Activated CD4-positive, alpha-beta T cell treated with anti-CD3 and anti-CD28 coated beads, Interleukin-2, Interleukin-4, amounts not matched to agents 100 ng/mL and 50 ng/mL, durations not matched to agents 16 hours and 8 hours (primary cell): Measurements from ENCODE around the gene LRRC26.

Experiments
- DNase-seq: peaks from one replicate; pipeline ENCODE4 v3.0.0-alpha.2; 2020; ENCODE audit warnings: low spot score

LRRC26 gene

DNA sequence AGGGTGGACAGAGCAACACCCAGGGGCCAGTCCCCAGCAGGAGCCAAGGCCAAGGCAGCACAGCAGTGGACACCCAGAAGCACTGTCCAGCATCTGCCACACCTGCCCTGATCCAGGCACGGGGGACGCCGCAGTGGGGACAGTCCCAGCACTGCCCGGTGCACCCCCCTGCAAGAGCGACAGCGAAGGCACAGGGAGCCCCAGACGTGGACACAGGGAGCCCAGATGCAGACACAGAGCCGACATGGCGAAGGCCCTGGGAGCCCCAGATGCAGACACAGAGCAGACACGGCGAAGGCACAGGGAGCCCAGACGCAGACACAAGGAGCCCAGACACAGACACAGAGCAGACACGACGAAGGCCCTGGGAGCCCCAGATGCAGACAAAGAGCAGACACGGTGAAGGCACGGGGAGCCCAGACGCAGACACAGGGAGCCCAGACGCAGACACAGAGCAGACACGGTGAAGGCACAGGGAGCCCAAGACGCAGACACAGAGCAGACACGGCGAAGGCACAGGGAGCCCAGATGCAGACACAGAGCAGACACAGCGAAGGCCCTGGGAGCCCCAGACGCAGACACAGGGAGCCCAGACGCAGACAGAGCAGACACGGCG lies 14.2 kb upstream of the LRRC26 start:
- DNase-seq = no peak

DNA sequence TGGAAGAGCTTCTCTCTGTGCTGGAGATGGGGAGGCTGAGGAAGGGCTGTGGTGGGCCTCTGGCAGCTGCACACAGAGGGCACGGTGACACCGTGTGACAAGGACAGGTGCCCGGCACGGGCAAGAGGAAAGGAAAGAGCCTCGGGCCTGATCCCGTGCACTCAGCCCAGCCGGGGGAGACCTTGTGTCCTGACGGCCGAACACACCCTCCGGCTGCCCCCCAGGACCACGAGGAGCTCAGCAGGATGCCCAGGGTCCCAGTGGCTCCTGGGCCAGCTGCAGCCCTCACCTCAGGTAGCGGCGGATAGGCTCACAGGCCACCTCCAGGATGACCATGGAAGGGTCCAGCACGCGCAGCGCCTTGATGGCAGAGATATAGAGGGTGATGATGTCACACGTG lies 13.0 kb upstream of the LRRC26 start:
- DNase-seq = no peak

DNA sequence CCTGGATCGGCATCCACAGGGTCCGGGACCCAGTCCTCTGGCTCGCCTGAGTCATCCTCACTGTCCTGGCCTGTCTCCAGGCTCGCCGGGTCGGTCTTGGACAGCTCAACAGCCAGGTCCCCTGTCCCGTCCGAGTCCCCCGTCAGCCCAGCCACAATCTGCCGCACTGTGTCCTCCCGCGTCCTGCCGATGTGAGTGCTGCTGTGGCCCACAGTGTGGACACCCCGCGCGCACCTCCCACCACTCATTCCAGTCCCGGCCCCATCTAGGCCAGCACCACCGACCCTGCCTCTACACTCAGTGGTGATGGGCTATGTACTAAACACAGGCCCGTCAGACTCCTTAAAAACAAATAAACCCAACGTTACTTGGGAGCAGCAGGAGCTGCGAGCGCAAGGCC lies 11.8 kb upstream of the LRRC26 start:
- no peak for DNase-seq

DNA sequence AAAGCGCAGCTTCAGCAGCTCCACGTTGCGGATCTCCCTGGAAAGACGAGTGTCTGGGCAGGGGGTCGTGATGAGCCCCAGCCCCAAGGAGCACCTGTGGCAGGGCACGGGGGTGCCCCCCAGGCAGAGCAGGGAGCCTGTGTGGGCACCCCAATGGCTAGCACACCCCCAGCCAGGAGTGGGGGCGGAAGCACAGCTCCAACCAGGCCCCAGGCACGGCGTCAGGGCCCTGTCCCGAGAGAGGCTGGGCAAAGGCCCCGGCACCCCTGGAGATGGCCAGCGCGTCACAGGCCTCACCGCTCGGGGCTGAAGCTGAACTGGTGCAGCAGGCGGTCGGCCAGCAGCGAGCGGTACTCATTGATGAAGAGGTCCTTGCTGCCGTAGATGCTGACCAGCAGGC lies 10.6 kb upstream of the LRRC26 start:
- DNase-seq = no peak

DNA sequence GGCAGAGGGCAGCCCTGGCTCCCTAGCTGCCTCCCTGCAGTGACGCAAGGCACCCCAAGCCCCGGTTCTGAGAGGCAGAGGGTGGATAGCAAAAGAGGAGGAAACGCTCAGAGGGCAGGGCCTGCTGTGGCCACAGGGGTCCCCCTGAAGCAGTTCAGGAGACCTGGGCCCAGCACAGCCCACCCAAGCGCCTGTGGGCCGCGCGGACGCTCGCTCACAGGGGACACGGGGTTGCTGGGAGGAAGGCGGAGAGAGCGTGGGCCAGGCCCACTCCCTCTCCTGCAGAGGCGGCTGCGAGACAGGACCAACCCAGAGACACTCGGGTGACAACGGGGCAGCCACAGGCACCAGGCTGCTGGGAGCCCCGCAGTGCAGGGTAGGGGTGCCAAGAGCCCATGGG lies 9.9 kb upstream of the LRRC26 start:
- no peak for DNase-seq

DNA sequence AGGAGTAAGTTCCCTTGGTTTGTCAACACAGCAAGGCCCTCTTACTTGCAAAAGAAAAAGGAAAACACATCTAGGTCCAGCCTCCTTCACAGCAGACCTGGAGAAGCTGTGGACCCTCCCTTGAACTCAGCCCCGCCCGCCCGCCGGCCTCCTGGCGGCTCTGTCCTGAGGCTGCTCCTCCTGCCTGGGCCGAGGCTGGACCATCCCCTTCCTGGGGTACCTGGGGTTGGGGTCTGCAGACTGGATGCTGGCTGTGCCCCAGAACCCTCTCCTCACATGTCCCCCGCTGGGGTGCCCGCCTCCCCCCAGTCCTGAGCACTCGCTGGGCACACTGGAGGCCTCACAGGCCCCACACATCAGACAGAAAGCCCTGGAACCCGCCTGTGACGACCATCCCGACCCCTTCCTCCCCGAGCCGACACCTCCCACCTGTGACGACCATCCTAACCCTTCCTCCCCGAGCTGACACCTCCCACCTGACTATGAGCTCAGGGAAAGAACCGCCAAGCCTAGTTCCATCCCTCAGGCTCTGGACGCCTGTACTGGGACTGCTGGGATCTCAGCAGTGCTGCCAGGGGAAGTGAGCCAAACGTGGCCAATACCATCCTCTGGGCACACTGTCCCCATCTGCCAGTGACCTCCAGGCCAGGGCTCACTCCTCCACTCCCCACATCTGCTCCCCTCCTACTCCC lies 9.2 kb upstream of the LRRC26 start:
- DNase-seq = no peak

DNA sequence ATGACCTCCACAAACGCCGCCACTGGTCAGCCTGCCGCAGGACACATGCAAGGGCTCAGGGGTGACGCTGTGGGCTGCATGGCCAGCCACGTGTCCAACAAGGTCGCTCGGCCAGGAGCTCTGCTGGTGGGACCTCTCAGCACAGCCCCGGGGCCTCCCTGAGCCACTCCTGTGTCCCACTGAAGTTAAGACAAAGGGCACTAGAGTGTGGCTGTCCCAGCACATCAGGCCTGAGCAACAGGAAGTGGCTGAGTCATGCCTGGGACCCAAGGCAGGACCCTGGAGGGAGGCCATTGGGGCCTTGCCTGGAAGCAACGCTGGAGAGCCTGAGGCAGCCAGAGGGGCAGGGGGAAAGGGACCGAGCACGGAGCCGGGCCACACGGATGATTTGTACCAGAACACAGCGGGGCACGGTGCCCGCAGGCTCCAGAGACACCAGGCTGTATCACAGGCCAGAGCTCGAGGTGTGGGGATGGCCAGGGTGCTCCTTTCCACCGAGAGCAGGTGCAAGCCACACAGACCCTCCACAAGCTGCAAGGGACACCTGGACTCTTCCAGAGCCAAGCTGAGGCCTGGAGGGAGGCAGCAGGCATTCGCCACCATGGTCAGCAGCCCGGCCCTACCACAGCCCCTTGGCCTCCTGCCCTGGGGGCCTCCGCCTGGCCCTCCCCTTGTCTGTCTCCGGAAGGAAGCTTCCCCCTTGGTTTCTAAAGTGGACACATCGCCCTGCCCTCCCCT lies 8.5 kb upstream of the LRRC26 start:
- no peak for DNase-seq

DNA sequence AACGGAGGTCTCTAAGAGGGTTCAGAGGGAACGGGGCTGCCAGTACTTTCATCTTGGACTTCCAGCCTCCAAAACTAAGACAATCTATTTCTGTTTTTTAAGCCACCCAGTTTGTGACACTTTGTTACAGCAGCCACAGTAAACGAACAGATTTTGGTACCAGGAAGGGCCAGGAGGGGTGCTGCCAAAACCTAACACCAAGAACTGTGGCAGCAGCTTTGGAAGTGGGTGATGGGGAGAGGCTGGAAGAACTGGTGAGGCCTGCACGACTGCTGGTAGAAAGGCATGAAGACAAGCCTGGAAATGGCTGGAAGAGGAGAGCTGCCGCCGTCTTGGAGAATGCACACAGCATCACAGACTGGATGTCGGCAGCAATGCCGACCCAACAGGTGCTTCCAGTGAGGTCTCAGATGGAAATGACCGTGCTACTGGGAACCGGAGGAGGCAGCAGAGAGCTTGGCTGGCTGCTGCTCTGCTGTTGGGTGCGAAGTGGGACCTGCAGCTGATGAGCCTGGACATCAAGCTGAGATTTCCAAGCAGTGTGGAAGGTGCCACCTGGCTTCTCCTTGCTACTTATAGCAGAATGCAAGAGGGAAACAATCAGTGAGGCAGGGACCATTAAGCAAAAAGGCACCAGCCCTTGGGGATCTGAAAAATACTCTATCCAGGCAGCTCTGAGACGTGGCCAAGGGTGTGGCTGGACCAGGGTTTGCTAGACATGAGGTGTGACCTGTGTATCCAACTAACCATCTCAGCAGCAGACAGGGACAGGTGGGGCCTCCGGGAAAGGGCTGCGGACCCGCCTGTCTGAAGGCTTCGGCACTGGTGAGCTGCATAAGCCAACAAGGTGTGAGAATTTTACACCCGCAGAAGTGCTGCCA lies 6.7 kb upstream of the LRRC26 start:
- DNase-seq = no peak

DNA sequence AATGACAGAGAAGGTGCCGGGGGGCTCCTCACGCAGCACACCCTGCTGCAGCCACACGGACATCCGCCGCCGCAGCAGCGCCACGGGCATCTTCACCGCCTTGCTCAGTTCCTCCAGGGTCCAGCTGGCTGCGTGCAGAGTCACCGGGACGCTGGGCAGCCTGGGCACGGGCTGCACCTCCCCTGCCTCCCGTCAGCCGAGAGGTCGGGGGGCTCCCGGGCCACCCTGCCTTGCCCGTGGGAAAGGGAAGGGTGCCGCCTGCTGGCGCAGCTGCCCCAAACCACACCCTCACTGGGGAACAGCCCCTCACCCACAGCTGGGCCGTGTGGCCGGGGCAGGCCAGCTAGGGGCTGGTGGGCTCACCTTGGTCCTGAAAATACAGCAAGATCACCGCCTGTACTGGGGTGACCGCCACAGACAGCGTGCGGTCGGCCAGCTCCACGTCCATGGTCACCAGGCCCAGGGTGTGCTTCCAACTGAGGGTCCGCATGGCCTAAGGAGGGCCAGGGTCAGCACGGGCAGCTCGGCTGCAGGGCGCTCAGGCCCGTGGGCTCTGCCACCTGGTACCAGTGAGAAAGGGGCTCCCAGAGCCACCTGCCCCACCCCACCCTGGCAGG lies 5.6 kb upstream of the LRRC26 start:
- no peak for DNase-seq

DNA sequence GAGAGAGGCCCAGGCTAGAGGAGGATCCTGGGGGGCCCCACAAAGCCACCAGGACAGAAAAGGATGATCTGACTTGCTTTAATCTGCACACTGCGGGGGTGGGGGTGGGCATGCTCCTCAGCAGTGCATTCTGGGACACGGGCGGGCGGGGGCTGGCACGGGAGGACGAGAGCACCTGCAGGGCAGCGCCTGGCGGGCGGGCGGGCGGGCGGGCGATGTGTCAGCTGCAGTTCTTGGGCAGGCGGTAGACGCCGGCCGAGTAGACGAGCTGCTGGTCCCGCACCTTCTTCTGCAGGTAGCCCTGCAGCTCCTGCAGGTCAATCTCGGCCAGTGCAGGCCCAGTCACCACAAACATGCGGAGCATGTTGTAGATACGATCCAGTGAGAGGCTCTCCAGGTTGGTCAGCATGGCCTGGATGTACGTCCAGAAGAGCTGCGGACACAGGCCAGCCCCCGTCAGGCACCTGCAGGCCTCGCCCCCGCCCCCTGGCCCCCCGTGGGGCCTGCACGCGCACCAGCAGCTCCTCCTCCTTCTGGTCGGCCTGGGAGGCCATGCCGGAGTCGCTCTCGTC lies 5.0 kb upstream of the LRRC26 start:
- no peak for DNase-seq

DNA sequence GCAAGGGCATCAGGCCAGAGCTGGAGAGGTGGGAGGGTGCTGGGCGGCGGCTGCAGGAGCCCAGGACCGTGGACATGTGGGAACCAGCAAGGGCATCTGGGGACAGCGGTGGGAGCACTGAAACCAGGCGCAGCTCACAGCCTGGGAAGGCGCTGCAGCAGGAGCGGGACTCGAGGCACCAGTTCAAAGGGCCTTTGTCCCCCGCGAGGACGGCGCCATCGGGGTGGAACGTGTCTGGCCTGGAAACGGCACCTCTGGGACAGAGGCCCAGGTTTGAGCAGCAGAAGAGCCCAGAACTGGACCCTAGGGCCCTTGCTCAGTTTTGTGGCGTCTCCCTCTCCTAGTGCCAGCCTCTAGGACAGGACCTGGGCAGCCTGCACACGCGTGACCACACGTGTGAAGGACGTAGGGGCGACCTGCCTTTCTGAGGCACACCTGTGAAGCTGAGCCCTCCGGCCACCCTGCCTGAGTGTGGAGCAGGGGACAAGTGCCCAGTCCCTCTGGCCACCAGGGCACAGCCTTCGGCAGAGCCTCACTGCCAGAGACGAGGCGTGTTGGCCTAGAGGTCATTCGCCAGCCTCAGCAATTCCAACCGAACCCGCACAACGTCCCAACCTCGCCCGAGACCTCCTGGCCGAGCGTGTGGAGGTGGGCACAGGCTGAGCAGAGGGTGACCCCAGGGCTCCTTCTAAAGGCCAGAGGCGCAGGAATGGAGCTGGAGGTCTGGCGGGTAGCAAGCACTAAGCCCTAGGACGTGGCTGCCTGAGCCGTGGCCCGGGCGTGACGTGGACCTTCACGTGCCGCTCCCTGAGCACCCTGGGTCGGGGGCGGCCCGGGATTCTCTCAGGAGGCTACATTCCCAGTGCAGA lies 4.2 kb upstream of the LRRC26 start:
- DNase-seq = no peak

DNA sequence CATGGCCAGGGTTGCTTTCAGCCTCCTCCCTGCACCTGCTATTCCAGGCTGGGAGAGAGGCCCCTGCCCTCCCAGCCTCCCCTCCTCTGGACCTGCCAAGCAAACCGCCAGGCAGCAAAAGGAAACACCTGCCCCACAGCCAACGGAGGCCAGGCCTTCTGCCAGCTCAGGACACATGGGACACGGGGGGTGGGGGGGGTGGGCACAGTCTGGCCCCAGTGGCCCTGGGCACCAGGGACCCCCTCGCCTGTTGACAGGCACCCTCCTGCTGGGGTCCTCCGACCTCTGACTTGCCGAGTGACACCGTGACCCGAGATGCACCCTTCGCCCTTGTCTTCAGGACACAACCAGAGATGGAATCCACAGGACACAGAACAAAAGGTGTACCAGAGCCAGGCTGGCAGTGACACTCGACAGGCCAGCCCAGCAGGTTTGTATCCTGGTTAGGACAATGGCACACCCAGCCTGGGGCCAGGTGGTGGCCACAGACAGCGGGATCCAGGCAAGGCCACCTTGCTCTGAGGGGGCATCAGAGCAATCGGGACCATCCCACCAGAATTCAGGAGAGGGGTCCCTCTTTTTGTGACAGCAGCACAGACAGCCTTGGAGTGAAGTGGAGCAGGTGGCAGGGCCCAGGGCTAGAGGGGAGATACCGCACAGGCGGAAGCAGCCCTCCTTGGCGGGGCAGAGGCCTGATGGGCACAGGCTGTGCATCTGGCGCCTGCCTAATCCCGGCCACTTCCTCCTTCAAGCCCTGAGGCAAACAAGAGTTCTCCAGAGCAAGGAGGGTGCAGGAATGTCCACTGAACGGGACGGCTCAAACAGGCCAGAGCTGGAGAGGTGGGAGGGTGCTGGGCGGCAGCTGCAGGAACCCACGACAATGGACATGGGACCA lies 3.3 kb upstream of the LRRC26 start:
- no peak for DNase-seq

DNA sequence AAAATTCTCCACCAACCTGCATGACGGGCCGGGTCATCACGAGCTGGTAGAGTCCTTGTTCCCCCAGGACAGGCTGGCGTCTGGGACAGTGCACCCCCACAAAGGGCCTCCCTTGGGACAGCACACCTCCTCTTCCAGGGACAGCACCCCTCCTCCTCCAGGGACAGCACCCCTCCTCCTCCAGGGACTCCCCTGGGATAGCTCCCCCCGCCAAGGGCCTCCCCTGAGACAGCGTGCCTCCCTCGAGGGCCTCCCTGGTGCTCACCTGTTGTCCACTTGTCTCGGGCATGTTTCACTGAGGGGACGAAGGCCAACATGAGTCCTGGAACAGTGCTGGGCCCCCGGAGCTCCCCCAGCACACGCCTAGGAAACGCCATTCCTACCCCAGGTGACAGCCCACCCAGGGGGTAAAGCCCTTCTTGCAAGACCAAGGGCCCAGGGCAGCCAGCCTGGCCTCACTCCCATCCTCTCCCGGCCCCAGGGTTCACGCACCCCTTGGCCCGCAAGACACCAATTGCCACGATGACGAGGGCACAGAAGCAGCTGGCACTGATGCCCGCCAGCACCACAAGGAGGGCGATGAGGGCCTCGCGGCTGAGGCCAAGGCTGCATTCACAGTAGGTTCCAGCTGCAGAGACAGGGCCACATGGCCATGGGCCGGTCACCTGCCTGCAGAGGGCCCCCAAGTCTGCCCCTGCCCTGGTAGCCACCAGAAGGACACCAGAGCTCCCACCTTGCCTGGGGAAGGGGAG lies 1.5 kb upstream of the LRRC26 start:
- DNase-seq = no peak

DNA sequence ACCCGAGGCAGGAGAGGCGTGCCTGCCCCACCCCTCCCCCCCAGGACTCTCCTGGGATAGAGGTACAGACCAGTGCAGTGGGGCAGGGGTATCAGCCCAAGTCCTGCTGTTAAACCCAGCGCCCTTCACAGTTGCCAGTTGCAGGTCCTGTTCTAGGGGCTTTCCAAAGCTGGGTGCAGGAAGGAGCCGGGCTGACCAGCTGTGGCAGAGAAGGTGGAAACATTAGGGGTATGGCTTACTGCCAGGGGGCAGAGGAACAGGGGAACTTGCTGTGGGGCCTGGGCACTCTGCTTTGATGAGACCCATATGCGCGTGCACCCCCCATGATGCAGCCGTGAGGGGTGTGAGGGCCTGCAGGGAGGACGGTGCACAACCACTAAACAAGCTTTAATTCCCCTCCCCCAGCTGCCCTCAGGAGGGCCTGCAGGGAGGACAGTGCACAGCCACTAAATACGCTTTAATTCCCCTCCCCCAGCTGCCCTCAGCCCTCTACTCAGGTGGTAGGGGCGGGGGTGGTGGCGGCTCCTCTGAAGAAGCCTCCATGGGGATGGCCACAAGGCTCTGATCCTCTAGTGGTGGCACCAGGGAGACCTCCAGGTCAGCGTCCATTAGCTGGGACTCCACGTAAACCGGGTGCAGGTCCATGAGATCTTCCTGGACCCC lies 766 bp upstream of the LRRC26 start:
- no peak for DNase-seq

DNA sequence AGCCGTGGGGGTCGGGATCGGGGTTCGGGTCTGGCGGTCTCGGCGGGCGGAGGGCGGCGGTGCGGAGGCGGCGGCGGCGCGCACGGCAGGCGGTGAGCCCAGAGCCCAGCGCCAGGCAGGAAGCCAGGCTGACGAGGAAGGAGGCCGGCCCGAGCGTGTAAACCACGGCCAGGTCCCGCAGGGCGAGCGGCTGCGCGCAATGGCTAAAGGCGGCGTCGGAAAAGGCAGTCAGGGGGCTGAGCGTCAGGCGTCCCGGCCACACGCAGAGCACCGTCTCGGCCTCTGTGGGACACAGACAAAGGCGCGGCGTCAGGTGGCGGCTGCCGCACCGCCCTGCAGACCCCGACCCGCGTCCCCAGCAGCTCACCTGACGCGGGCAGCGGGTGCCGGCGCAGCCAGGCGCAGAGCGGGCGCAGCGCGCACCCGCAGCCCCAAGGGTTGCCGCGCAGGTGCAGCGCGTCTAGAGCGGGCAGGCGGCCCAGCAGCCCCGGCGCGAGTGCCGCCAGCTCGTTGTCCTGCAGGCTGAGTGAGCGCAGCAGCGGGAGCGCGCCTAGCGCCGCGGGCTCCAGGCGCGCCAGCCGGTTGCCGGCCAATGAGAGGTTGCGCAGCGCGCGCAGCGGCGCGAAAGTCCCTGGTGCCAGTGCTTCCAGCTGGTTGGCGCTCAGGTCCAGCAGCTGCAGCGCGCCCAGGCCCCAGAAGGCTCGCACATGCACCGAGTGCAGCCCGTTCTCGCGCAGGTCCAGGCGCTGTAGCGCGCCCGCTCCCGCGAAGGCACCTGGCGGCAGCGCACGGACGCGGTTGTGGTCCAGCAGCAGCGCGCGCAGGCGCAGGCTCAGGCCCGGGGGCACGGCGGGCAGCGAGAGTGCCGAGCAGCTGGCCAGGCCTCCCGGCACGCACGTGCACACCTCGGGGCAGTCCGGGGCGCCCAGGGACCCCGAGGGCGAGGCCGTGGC lies 671 bp downstream of the LRRC26 start:
- DNase-seq = no peak

DNA sequence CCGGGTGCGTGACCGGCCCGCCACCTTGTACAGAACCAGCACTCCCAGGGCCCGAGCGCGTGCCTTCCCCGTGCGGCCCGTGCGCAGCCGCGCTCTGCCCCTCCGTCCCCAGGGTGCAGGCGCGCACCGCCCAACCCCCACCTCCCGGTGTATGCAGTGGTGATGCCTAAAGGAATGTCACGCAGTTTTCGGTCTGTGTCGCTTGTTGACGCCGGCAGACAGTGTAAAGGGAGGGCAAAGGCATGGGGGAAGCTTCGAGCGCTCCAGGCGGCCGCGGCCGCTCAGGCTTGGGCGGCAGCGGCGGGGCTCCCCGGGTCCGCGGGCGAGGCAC lies 1.3 kb downstream of the LRRC26 start:
- no peak for DNase-seq
